SK-N-MC (cell line): Measurements from ENCODE around the gene CRYZ.

ENCODE experiments used
- EZH2 ChIP-seq: fragments of 200-600 bp; sonication (generic); IDR thresholded peaks from one replicate; pipeline ENCODE4 v1.6.1; 2017; ENCODE audit warnings: antibody characterized with exemption
- FOXP2 ChIP-seq: optimal IDR thresholded peaks from 2 replicates; pipeline ENCODE3; 2011; ENCODE audit warnings: mild to moderate bottlenecking, moderate library complexity; ENCODE audit not compliant: insufficient read depth; ENCODE audit errors: extremely low read length, control extremely low read depth

GRCh38 chr1:74713849-74714248 is 19.0 kb downstream of the CRYZ start:
- TF ChIP-seq EZH2 (no peak), FOXP2 (no peak)
